GM21529 (cell line): ENCODE data around the gene PGM5.
A peak's percentile ranks its signal among the peaks of the same experiment; 100 is the strongest.

Experiments used
- ATAC-seq: cut with Tn5 transposase; IDR thresholded peaks from one replicate; pipeline ENCODE4 v1.9.1; 2021; ENCODE audit not compliant: unreplicated experiment

PGM5 gene

DNA sequence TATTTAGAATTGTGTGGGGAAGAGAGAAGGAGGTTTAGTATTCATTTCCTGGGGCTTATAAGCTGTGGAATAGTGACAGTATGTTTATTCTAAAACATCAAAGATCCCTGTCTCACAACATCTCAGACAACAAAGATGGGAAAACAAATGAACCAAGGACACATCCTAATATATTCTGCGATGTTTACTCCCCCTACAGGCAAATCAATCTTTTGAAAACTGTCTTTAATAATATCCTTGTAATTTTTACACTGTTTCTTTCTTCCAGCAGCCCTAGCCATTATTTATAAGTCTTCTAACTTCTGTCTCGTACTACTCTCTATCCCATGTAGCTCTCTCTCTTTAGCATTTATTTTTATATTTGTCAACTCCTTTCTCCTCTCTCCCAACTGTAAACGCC, 217.7 kb downstream of the PGM5 start:
- no peak for ATAC-seq

GRCh38 chr9:68575817-68576216, 219.4 kb downstream of the PGM5 start:
- no peak for ATAC-seq

- ATAC-seq, result peak; percentile 89
Measured at GRCh38 chr9:68577774-68578591, 221.6 kb downstream of the PGM5 start.
